Sigmoid colon (tissue), 3 donors: ENCODE data around the gene SUSD3.

Experiments used
- CTCF ChIP-seq, 4 experiments: fragments of 450-650 bp in 3 of 4; fragments of 200-600 bp in 1 of 4; IDR thresholded peaks; one replicate each; pipeline ENCODE4 v1.5.1; 2016 to 2019; ENCODE audit warnings: antibody characterized with exemption in 4 of 4, mild to moderate bottlenecking in 3 of 4, moderate library complexity in 2 of 4
- POLR2A ChIP-seq, 2 donors: fragments of 450-650 bp; IDR thresholded peaks; one replicate each; pipeline ENCODE4 v1.6.1; 2016; ENCODE audit warnings: antibody characterized with exemption in 2 of 2, mild to moderate bottlenecking in 2 of 2, moderate library complexity in 2 of 2

- TF ChIP-seq CTCF (IDR thresholded peaks at IDR 0.05) = no peak
- TF ChIP-seq POLR2A (IDR thresholded peaks at IDR 0.05) = no peak
Observed at GRCh38 chr9:93041108-93041802, 17.2 kb upstream of the SUSD3 start.
